Right atrium auricular region (tissue), 2 donors: ENCODE data around the gene TTLL12. TPM values are rescaled to one million over a fixed set of nuclear protein-coding genes. Genes with fewer than 3 reads are reported as not detected.

ENCODE experiments used
- DNase-seq: peaks from one replicate; pipeline ENCODE4 v3.0.0-alpha.2; 2019; ENCODE audit warnings: low spot score
- H3K27ac ChIP-seq, 2 donors: fragments of 200-600 bp; sonication (generic); 1 replicate in 1 of 2; 2 replicates in 1 of 2; pipeline ENCODE4 v1.5.1; 2016 to 2019
- H3K27me3 ChIP-seq, 2 donors: fragments of 200-600 bp; sonication (generic); one replicate each; pipeline versions ENCODE4 v1.5.1 to v1.6.0; 2017 to 2019
- H3K36me3 ChIP-seq: fragments of 200-600 bp; sonication (generic); one replicate; pipeline ENCODE4 v1.5.1; 2016
- H3K4me1 ChIP-seq, 2 donors: fragments of 200-600 bp; sonication (generic); one replicate each; pipeline versions ENCODE4 v1.5.1 to v1.6.0; 2017 to 2019
- H3K4me3 ChIP-seq, 2 donors: fragments of 200-600 bp; sonication (generic); 1 replicate in 1 of 2; 2 replicates in 1 of 2; pipeline ENCODE4 v1.5.1; 2017 to 2019; ENCODE audit warnings: mild to moderate bottlenecking in 1 of 2, moderate library complexity in 1 of 2
- H3K9me3 ChIP-seq, 2 donors: fragments of 200-600 bp; sonication (generic); one replicate each; pipeline ENCODE4 v1.5.1; 2019
- CTCF ChIP-seq, 2 donors: fragments of 200-600 bp; sonication (generic); IDR thresholded peaks; one replicate each; pipeline ENCODE4 v1.5.1; 2019; ENCODE audit warnings: antibody characterized with exemption in 2 of 2
- total RNA-seq, 2 donors: library from RNA; depleted of rRNA; stranded (reverse); fragments of >200 nt; gene quantifications; one replicate each; pipeline ENCODE4 v1.1.0, GENCODE V29; 2016

The TTLL12 gene
- total RNA-seq, 2 donors from 2014 or later, result 11.4 to 15.1 TPM

GRCh38 chr22:43158778-43159483 lies 28.0 kb downstream of the TTLL12 start:
- no peaks in the 10 kb centered on the region for H3K9me3 ChIP-seq
- no peak for TF ChIP-seq CTCF (IDR thresholded peaks at IDR 0.05)
- H3K27ac ChIP-seq, result no peak overlapping the region
- no peak for DNase-seq
- H3K4me3 ChIP-seq, result no peak overlapping the region
- H3K36me3 ChIP-seq, result no peaks in the 10 kb centered on the region
- no peaks in the 10 kb centered on the region for H3K27me3 ChIP-seq
- H3K4me1 ChIP-seq, result peaks cover 0 to 44% of the 10 kb centered on the region in 2 donors

- Histone ChIP-seq H3K27ac (no peak overlapping the region), H3K4me3 (no peak overlapping the region), H3K36me3 (no peaks in the 10 kb centered on the region), H3K27me3 (no peaks in the 10 kb centered on the region), H3K4me1 (peaks cover 0 to 41% of the 10 kb centered on the region in 2 donors), H3K9me3 (no peaks in the 10 kb centered on the region)
- no peak for DNase-seq
- TF ChIP-seq CTCF (IDR thresholded peaks at IDR 0.05), result no peak
These were observed 28.9 kb downstream of the TTLL12 start for GRCh38 chr22:43157874-43158546.

DNA sequence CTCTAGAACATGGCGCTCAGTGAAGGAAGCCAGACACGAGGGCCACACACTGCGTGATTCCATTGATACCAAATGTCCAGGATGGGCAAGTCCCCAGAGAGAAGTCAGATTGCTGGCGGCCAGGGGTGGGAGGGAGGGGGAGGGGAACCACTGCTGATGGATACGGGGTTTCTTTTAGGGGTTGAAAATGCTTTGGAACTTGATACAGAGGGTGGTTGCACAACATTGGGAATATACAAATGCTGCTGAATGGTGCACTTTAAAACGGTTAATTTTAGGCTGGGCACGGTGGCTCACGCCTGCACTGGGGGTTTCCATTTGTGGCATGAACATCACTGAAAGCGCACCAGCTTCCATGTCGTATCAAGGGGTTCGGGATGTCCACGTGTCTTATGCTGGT lies 30.5 kb downstream of the TTLL12 start:
- H3K27me3 ChIP-seq, result no peaks in the 10 kb centered on the region
- no peak overlapping the region for H3K27ac ChIP-seq
- H3K4me3 ChIP-seq, result no peak overlapping the region
- H3K9me3 ChIP-seq, result no peaks in the 10 kb centered on the region
- H3K4me1 ChIP-seq, result peaks cover 0 to 50% of the 10 kb centered on the region in 2 donors
- no peak for DNase-seq
- no peak for TF ChIP-seq CTCF (IDR thresholded peaks at IDR 0.05)
- no peaks in the 10 kb centered on the region for H3K36me3 ChIP-seq

- H3K36me3 ChIP-seq, result no peaks in the 10 kb centered on the region
- H3K4me3 ChIP-seq, result no peak overlapping the region
- H3K27me3 ChIP-seq, result no peaks in the 10 kb centered on the region
- H3K4me1 ChIP-seq, result peaks cover 0 to 53% of the 10 kb centered on the region in 2 donors
- no peak for DNase-seq
- no peak overlapping the region for H3K27ac ChIP-seq
- no peak for TF ChIP-seq CTCF (IDR thresholded peaks at IDR 0.05)
- H3K9me3 ChIP-seq, result no peaks in the 10 kb centered on the region
These were observed 31.1 kb downstream of the TTLL12 start for GRCh38 chr22:43155789-43156188.

DNA sequence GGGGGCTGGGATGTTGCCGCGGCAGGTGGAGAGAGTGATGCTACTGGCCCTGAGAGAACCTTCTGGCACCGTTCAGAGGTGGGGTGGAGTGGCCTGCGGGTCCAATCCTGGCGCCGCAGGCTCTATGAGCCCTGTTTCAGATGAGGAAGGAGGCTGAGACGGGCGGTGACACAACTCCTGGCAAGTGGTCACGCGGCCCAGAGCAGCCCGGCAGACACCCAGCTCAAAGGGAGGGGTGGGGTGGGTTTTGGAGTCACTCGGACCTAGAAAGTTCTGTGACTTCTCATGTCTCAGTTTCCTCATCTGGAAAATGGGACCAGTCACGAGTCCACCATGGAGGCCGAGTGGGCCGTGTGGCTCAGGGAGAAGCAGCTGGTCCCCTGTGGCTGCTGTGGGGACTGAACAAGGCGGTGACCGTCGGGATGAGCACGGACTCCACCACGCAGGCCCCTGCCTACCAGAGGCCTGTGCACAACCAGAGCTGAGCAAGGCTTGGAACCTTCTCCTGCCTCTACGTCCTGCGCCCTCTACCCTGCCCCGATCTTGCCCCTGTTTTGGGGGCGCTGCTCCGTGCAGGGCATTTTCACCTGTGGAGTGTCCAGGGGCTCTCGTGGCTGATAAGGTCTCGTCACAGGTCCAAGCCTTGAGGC lies 31.9 kb downstream of the TTLL12 start:
- Histone ChIP-seq H3K4me1 (peaks cover 0 to 52% of the 10 kb centered on the region in 2 donors), H3K27me3 (no peaks in the 10 kb centered on the region), H3K4me3 (no peak overlapping the region), H3K36me3 (no peaks in the 10 kb centered on the region), H3K9me3 (no peaks in the 10 kb centered on the region), H3K27ac (no peak overlapping the region)
- no peak for TF ChIP-seq CTCF (IDR thresholded peaks at IDR 0.05)
- DNase-seq, result no peak
